Gastroesophageal sphincter (tissue), 3 donors: ENCODE measurements around the gene TTYH3.
"Not testable (repeated sequence)": the region's sequence is repeated elsewhere in the genome, so short reads cannot be mapped to it uniquely, and the experiment has no call there.

Source experiments
- CTCF ChIP-seq, 4 experiments: fragments of 200-600 bp in 2 of 4; fragments of 450-650 bp in 2 of 4; sonication (generic) in 1 of 4; IDR thresholded peaks; one replicate each; pipeline ENCODE4 v1.5.1; 2017 to 2019; ENCODE audit warnings: antibody characterized with exemption in 4 of 4, mild to moderate bottlenecking in 2 of 4, moderate library complexity in 2 of 4
- POLR2A ChIP-seq, 2 donors: fragments of 450-650 bp; IDR thresholded peaks; one replicate each; pipeline ENCODE4 v1.6.1; 2017; ENCODE audit warnings: antibody characterized with exemption in 2 of 2, mild to moderate bottlenecking in 2 of 2, moderate library complexity in 1 of 2

GRCh38 chr7:2693420-2694121 is 61.8 kb downstream of the TTYH3 start:
- TF ChIP-seq POLR2A, CTCF (IDR thresholded peaks at IDR 0.05): not testable (repeated sequence)
